PFSK-1 (cell line): ENCODE data around the gene MFRP.

Experiments used
- FOXP2 ChIP-seq: optimal IDR thresholded peaks from 2 replicates; pipeline ENCODE3; 2011; ENCODE audit warnings: borderline replicate concordance, control low read depth, inconsistent platforms; ENCODE audit not compliant: insufficient read depth; ENCODE audit errors: extremely low read length, extremely low read depth
- POLR2AphosphoS5 ChIP-seq: IDR thresholded peaks from 2 replicates; pipeline ENCODE4 v1.6.1; 2012; ENCODE audit warnings: low read depth, mild to moderate bottlenecking, control low read depth, low read length, moderate library complexity
- SIN3A ChIP-seq: IDR thresholded peaks from 2 replicates; pipeline ENCODE4 v1.6.1; 2012; ENCODE audit warnings: mild to moderate bottlenecking, low read length, moderate library complexity, borderline replicate concordance; ENCODE audit not compliant: insufficient read depth
- TAF1 ChIP-seq: IDR thresholded peaks from 2 replicates; pipeline ENCODE4 v1.6.1; 2012; ENCODE audit warnings: low read length, control low read depth, borderline replicate concordance; ENCODE audit not compliant: insufficient read depth
- TF ChIP-seq, protein P1 (sequence below), 2 experiments: IDR thresholded peaks; 2 replicates each; pipeline versions ENCODE4 v1.6.1 to v1.8.0; 2011 to 2012; ENCODE audit warnings: low read depth in 2 of 2, low read length in 2 of 2, control low read depth in 1 of 2, inconsistent platforms in 1 of 2, mild to moderate bottlenecking in 1 of 2, moderate library complexity in 1 of 2; ENCODE audit not compliant: insufficient read depth in 1 of 2

GRCh38 chr11:119320776-119321524, 25.6 kb downstream of the MFRP start:
- TF ChIP-seq POLR2AphosphoS5 (no peak), TAF1 (no peak), SIN3A (no peak), FOXP2 (no peak)
- TF ChIP-seq, protein P1, sequence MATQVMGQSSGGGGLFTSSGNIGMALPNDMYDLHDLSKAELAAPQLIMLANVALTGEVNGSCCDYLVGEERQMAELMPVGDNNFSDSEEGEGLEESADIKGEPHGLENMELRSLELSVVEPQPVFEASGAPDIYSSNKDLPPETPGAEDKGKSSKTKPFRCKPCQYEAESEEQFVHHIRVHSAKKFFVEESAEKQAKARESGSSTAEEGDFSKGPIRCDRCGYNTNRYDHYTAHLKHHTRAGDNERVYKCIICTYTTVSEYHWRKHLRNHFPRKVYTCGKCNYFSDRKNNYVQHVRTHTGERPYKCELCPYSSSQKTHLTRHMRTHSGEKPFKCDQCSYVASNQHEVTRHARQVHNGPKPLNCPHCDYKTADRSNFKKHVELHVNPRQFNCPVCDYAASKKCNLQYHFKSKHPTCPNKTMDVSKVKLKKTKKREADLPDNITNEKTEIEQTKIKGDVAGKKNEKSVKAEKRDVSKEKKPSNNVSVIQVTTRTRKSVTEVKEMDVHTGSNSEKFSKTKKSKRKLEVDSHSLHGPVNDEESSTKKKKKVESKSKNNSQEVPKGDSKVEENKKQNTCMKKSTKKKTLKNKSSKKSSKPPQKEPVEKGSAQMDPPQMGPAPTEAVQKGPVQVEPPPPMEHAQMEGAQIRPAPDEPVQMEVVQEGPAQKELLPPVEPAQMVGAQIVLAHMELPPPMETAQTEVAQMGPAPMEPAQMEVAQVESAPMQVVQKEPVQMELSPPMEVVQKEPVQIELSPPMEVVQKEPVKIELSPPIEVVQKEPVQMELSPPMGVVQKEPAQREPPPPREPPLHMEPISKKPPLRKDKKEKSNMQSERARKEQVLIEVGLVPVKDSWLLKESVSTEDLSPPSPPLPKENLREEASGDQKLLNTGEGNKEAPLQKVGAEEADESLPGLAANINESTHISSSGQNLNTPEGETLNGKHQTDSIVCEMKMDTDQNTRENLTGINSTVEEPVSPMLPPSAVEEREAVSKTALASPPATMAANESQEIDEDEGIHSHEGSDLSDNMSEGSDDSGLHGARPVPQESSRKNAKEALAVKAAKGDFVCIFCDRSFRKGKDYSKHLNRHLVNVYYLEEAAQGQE (IDR thresholded peaks at IDR 0.05; ENCODE audit: insufficient read depth in 1 of 2, low read depth in 2 of 2, low read length in 2 of 2) = no peak
